Lung (tissue), 16 donors: ENCODE measurements around the gene PPP1R36. TPM values are rescaled to one million over a fixed set of nuclear protein-coding genes. Genes with fewer than 3 reads are reported as not detected.
A peak's percentile ranks its signal among the peaks of the same experiment; 100 is the strongest.

Experiments used
- ATAC-seq: fragments of 200-7000 bp; cut with Tn5 transposase; one replicate; pipeline ENCODE4 v1.9.1; 2020; ENCODE audit warnings: moderate number of reproducible peaks; ENCODE audit not compliant: insufficient read depth, low FRiP score
- DNase-seq, 3 donors: peaks; one replicate each; pipeline ENCODE4 v3.0.0-alpha.2; 2013 to 2017
- H3K27ac ChIP-seq, 2 donors: one replicate each; pipeline ENCODE4 v1.5.1; 2013; ENCODE audit warnings: mild to moderate bottlenecking in 2 of 2, moderate library complexity in 2 of 2, control low read depth in 1 of 2, inconsistent platforms in 1 of 2, low read depth in 1 of 2, low read length in 1 of 2
- H3K27me3 ChIP-seq, 3 donors: one replicate each; pipeline ENCODE4 v1.5.1; 2013; ENCODE audit warnings: low read length in 2 of 3; ENCODE audit not compliant: control insufficient read depth in 3 of 3, insufficient read depth in 3 of 3
- H3K36me3 ChIP-seq, 4 donors: one replicate each; pipeline ENCODE4 v1.5.1; 2013; ENCODE audit warnings: low read length in 4 of 4, mild to moderate bottlenecking in 1 of 4, moderate library complexity in 1 of 4; ENCODE audit not compliant: control insufficient read depth in 4 of 4, insufficient read depth in 4 of 4
- H3K4me1 ChIP-seq, 5 donors: one replicate each; pipeline ENCODE4 v1.5.1; 2013; ENCODE audit warnings: low read length in 5 of 5, mild to moderate bottlenecking in 2 of 5, moderate library complexity in 1 of 5; ENCODE audit not compliant: control insufficient read depth in 5 of 5, insufficient read depth in 5 of 5
- H3K4me3 ChIP-seq: one replicate; pipeline ENCODE4 v1.5.1; 2013; ENCODE audit warnings: mild to moderate bottlenecking, control low read depth, moderate library complexity
- H3K9ac ChIP-seq, 2 donors: one replicate each; pipeline ENCODE4 v1.5.1; 2013; ENCODE audit warnings: low read length in 2 of 2, control low read depth in 1 of 2; ENCODE audit not compliant: insufficient read depth in 1 of 2
- H3K9me3 ChIP-seq, 4 donors: one replicate each; pipeline ENCODE4 v1.5.1; 2013; ENCODE audit warnings: low read length in 3 of 4, mild to moderate bottlenecking in 1 of 4, moderate library complexity in 1 of 4; ENCODE audit not compliant: control insufficient read depth in 4 of 4, insufficient read depth in 3 of 4
- WGBS, 2 donors: extraction: QIAGEN DNeasy Blood & Tissue Kit; methylation state at CpG; one replicate each; pipeline ENCODE4 v1.1.7; 2013; 5-methylcytosine and 5-hydroxymethylcytosine counted together
- long read RNA-seq, 5 donors: transcript quantifications; one replicate each; lab custom pipeline, GENCODE V29; 2026
- polyA plus RNA-seq, 2 donors: library from polyadenylated mRNA; stranded (reverse); fragments of 200-250 nt; gene quantifications; one replicate each; pipeline ENCODE4 v1.2.1, GENCODE V29; 2013
- total RNA-seq, 2 donors: library from RNA; depleted of rRNA in 1 of 2; stranded (reverse); fragments of >200 nt in 1 of 2; gene quantifications; one replicate each; pipeline ENCODE4 v1.2.1, GENCODE V29; 2014 to 2021
- TF ChIP-seq, protein P1 (sequence below): IDR thresholded peaks from 2 replicates; pipeline ENCODE4 v1.5.1; 2012; ENCODE audit warnings: mild to moderate bottlenecking; ENCODE audit errors: control extremely low read depth, extremely low read depth
- donor health status: control.
- donor health status: control.
- donor health status: Bipolar disorder and iron deficiency.
- donor health status: healthy.
- donor health status: DM: yes; HTN: yes; CAD: no.

PPP1R36 gene, protein sequence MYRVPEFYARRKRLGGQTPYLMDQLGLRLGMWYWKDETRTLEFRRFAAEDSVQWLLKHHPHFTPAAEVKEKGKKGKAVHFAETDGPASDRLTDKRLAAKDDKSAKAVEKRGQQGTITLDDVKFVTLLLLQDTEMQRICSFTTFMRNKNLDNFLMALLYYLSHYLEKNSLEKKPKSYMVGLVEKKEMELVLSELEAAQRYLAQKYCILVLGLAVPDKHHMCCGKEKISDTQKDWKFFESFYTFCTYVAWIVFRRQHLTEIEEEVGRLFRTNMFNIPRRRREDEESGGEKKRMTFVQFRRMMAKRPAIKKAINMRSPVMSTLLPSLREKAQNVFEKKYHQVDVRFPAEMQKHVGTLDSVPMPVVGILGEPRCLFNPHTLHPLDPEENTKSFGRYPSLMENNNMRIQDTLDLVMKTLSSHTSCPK
- total RNA-seq: 1 to 10 TPM; 2.3 to 3.1 TPM
- polyA plus RNA-seq: 1 to 10 TPM; 1.2 to 1.6 TPM
- long read RNA-seq, donor 1: 0 reads
- long read RNA-seq, donor 2: 0 reads
- long read RNA-seq, donor 3: 0 reads
- long read RNA-seq, donor 4: 0 reads
- long read RNA-seq, donor 5, partial matches to known transcripts: 0 of 1 reads
- long read RNA-seq, donor 5, other reads (novel, unspliced or antisense): 0 of 1 reads

GRCh38 chr14:64549791-64550620 is at the start of gene PPP1R36:
Gene PPP1R36 (plus strand): TSS chr14:64549961. CDS start chr14:64549998, 37 bp downstream.
- Histone ChIP-seq H3K4me3 (no peak within 1 kb of the TSS), H3K9me3 (no peaks in the 10 kb centered on the region), H3K9ac (no peak within 1 kb of the TSS), H3K4me1 (peaks cover 0 to 14% (median 0%) of the 10 kb centered on the region in 5 donors), H3K27ac (peak within 1 kb of the TSS in 1 of 2 donors; percentile 26), H3K36me3 (no peaks in the 10 kb centered on the region), H3K27me3 (peaks cover 0 to 39% (median 35%) of the 10 kb centered on the region in 3 donors)
- DNase-seq (peak; percentile 36 to 58 (median 40)), ATAC-seq (peak; percentile 94)
- 5 to 8% methylated on average over 54 of the region's 54 CpGs for WGBS, 2 donors
- TF ChIP-seq, protein P1, sequence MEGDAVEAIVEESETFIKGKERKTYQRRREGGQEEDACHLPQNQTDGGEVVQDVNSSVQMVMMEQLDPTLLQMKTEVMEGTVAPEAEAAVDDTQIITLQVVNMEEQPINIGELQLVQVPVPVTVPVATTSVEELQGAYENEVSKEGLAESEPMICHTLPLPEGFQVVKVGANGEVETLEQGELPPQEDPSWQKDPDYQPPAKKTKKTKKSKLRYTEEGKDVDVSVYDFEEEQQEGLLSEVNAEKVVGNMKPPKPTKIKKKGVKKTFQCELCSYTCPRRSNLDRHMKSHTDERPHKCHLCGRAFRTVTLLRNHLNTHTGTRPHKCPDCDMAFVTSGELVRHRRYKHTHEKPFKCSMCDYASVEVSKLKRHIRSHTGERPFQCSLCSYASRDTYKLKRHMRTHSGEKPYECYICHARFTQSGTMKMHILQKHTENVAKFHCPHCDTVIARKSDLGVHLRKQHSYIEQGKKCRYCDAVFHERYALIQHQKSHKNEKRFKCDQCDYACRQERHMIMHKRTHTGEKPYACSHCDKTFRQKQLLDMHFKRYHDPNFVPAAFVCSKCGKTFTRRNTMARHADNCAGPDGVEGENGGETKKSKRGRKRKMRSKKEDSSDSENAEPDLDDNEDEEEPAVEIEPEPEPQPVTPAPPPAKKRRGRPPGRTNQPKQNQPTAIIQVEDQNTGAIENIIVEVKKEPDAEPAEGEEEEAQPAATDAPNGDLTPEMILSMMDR: no peak

DNA sequence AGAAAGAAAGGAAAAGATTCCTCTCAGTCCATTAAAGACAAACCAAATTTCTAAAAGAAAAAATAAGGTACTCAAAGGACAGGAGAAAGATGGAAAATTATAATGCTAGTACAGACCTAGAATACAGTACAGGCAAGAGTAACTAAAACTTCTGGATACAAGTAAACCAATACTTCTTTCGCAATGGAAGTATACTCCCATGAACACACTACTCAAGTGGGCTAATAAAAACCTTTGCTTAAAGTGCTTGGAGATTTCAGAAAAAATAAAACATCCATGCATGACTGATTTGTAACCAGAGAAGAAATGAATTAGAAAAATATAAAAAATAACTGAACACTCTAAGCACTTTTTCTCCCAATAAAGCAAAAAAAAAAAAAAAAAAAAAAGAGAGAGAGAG is 49.7 kb upstream of the PPP1R36 start:
- Histone ChIP-seq H3K4me3 (no peak overlapping the region), H3K27ac (no peak overlapping the region), H3K27me3 (no peaks in the 10 kb centered on the region), H3K9me3 (no peaks in the 10 kb centered on the region), H3K4me1 (peaks cover 7 to 20% (median 12%) of the 10 kb centered on the region in 5 donors), H3K36me3 (peaks cover 0 to 2% (median 0%) of the 10 kb centered on the region in 4 donors), H3K9ac (no peak overlapping the region)
- TF ChIP-seq, protein P1: no peak
- WGBS, 2 donors: 89 to 94% methylated on average over 1 of the region's 1 CpG
- DNase-seq (no peak), ATAC-seq (no peak)

DNA sequence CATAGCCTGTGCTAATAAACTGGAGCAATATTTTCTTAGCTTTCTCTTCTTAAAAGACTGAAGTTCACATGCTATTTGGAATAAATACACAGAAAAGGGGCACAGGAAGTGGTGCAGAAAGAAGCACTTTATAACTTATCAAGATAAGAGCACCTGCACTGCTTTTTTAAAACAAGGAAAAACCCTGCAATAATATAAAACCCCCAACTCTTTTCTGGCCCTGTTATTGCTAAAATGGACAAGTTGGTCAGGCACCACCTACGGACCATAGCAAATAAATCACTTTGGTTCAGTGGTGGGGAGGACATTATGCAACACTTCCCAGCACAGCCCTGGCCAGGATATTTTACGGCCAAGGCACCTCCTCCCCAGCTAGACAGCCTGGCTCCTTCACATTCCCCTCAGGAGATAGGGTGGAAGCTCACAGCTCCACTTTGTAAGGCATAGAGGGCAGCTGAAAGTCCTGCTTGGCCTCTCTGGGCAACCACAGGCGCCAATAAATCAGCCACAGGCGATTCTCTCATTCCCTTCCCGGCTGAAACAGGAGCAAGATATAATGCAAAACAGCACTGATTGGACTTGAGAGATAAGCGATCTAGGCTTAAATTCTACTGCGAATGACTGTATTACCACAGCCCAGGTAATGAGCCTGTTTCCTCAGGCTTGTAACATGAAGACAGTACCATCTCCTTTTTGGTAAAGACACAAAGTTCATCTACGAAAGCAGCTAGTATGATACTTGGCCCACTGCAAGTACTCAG is 48.2 kb upstream of the PPP1R36 start:
- Histone ChIP-seq H3K4me3 (no peak overlapping the region), H3K9ac (no peak overlapping the region), H3K36me3 (peaks cover 0 to 1% (median 0%) of the 10 kb centered on the region in 4 donors), H3K4me1 (peaks cover 7 to 29% (median 15%) of the 10 kb centered on the region in 5 donors), H3K27ac (peak overlapping the region; percentile 88 to 99), H3K9me3 (no peaks in the 10 kb centered on the region), H3K27me3 (no peaks in the 10 kb centered on the region)
- DNase-seq: peak in 1 of 3 donors; percentile 30
- WGBS, 2 donors: 38 to 41% methylated on average over 8 of the region's 8 CpGs
- ATAC-seq: no peak
- TF ChIP-seq, protein P1: no peak
